EL (cell line): Measurements from ENCODE around the gene CLRN1.

ENCODE experiments used
- DNase-seq: peaks from one replicate; pipeline ENCODE4 v3.0.0-alpha.2; 2016

CLRN1 gene

GRCh38 chr3:150913133-150913922 lies 59.2 kb downstream of the CLRN1 start:
- no peak for DNase-seq

DNA sequence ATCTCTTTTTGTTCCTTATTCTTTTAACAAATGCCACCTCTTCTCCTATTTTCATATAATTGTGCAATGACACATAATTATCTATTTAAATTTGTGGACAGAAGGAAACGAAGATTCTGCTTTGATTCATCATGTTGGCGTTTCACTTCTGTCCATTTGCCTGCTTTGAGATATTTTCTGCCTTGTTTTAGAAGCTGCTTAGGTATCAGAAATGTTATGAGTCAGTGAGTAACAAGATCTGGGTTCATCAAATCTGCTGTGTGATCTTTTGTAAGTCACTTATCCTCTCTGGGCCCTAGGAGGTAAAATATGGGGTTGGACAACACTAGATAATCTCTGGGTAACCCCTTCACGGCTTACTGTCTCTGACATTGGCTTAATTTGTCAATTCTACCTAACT lies 60.0 kb downstream of the CLRN1 start:
- DNase-seq: no peak

DNA sequence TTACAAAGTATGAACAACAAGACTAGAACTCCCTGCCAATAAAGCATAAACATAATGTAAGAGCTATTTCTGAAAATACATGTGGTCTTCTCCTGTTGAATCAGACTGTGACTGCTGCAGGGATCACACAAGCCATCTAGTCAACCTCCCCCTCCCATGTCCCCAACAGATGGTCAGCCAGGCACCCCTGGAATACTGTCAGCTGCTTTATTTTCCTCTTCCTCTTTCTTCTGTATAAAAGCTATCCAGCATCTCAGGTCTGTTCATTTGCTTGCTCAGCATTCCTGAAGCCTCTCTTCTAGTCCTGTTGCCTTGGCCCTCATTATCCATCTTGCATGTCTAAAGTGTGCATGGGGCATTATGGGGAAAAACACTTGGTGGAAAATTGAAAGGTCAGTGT lies 60.8 kb downstream of the CLRN1 start:
- DNase-seq: no peak

GRCh38 chr3:150906461-150906860 lies 66.1 kb downstream of the CLRN1 start:
- no peak for DNase-seq

DNA sequence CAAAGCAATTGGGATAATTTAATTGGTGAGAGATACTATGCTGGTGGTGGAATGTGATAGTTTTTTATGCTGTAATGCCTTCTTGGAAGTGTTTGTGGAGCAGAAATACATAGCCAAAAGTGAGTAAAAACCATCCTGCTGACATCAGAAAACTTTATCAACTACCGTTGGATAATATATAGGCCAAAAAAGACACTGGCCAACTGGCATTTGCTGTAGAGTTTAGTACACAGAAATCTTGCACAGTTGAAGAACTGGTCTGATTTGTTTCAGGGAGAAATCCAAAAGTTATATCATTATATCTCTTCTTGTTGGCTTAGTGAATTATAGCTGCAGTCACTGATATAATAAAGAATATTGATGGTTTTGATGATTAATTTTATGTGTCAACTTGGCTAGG lies 66.8 kb downstream of the CLRN1 start:
- no peak for DNase-seq

GRCh38 chr3:150905339-150905738 lies 67.2 kb downstream of the CLRN1 start, which contains the start of gene MINDY4B:
Gene MINDY4B (minus strand): TSS chr3:150905439. CDS start chr3:150905439, 0 bp downstream.
- DNase-seq: no peak

GRCh38 chr3:150902988-150903387 lies 69.5 kb downstream of the CLRN1 start:
- no peak for DNase-seq

- no peak for DNase-seq
Measured at GRCh38 chr3:150901793-150902192, 70.7 kb downstream of the CLRN1 start.

DNA sequence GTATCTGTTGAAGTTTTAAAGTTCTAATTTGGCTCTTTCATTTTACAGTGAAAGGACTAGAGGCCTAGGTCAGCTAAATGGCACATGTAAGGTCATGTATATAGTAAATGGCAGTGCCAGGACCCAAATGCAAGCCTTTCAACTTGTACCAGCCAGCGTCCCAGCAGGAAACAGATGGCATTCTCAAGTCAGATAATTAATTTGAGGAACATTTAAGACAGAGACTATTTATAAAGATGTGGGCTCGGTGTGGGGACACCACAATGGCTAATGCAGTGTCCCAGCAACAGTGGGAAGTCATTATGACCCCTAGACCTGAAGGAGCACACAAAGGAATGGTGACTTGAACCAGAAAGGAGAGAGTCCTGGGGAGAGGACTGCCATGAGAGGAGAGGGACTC lies 73.4 kb downstream of the CLRN1 start:
- no peak for DNase-seq

DNA sequence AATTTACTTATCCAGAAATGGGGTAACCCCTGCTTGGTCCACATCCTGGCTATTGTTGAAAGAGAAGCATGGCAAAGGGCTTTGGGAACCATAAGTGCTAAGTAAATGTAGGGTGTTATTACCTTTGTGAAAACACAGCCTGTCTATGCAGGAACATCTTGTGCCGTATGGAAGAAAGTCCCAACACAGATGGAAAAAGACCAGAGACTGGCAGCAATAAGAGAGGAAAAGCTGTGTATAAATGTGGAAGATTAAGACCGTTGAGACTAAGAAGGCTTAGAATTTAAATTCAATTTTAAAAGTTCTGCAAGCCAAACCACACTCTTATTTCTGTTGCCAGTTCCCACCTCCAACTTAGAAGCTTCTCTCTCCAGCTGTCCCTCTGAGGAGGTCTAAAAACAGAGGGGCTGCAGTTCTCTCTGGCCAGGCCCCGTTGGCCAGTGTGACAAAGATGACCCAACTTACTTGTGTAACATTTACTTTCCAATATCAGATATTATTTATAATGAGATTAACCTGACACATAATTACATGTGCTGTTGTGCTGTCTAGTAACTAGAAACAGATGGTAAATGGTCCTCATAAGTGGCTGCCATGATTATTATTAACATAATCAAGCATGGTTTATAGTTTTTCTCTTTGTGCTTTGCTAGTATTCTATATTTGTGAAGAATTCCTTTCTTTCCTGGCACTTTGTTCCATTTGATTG lies 74.3 kb downstream of the CLRN1 start:
- DNase-seq: no peak

GRCh38 chr3:150897592-150897991 lies 74.9 kb downstream of the CLRN1 start:
- DNase-seq: no peak

- DNase-seq: no peak
Measured at GRCh38 chr3:150890831-150891230, 81.7 kb downstream of the CLRN1 start.

- DNase-seq: no peak
Measured at GRCh38 chr3:150890295-150890694, 82.2 kb downstream of the CLRN1 start.

GRCh38 chr3:150889106-150889505 lies 83.4 kb downstream of the CLRN1 start:
- DNase-seq: no peak

DNA sequence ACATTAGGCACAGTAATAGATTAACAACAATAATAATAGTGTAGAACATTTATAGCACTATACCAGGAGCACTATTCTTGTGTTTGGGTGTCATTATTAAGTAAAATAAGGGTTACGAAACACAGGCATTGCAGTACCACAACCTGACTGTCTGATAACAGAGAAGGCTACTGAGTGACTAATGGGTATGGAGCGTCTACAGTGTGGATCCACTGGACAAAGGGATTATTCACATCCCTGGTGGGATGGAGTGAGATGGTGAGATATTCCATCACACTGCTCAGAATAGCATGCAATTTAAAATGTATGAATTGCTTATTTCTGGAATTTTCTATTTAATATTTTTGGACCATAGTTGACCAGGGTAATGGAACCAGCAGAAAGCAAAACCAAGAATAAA lies 85.5 kb downstream of the CLRN1 start:
- peak; percentile 8 for DNase-seq

DNA sequence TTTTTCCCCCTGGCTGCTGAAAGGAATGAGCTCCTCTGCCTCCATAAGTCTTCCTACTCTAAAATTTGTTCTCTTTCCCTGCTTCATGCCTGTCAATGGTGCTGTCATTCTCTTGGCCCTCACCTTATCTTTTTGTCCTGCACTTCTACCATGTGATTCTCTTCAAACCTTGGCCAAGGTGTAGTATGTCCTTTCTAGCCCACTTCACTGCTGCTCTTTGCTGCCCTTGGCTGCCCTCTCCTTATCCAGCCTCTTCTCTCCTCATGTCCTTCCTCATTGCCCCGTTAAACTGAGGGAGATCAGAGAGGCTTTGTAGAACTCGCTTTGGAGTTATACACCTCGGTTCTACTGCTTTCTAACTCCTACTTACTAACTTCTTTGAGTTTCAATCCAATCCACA lies 87.0 kb downstream of the CLRN1 start:
- DNase-seq: no peak

DNA sequence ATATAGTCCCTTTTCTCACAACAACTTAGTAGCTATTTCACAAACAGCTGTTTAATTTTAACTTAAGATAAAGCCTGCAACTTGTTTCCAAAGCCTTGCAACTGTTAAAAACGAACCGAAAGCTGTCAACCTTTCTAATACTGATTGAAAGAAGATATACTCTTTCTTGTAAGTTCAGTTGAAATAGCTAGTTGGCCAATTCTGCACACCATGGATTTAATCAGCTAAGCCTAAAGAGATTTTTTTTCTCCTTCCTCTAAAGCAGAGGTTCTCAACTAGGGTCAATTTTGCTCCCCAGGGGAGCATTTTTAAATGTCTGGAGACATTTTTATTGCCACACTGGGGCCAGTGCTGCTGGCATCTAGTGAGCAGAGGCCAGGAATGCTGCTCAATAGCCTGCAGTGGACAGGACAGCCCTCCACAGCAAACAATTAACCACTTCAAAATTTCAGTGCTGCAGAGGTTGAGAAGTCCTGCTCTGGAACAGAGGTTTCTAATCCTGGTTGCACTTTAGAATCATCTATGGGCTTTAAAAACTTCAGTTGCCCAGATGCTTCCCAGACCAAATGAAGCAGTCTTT lies 93.4 kb downstream of the CLRN1 start:
- DNase-seq: no peak

- no peak for DNase-seq
Measured at GRCh38 chr3:150878290-150878689, 94.2 kb downstream of the CLRN1 start.

GRCh38 chr3:150877303-150877702 lies 95.2 kb downstream of the CLRN1 start:
- no peak for DNase-seq

- DNase-seq: no peak
Measured at GRCh38 chr3:150876611-150877265, 95.8 kb downstream of the CLRN1 start.
